ENCODE measurements around the gene TRIM49C.
"Not testable (repeated sequence)": the region's sequence is repeated elsewhere in the genome, so short reads cannot be mapped to it uniquely, and the experiment has no call there.

TRIM49C gene

GRCh38 chr11:90030806-90031205 lies at the start of gene TRIM49C:
TSS of gene TRIM49C (plus strand) at chr11:90031106. CDS start at chr11:90035212, 4,106 bp downstream.
- not testable (repeated sequence) for DNase-seq (ENCODE audit: low read depth in 2 of 2)

DNA sequence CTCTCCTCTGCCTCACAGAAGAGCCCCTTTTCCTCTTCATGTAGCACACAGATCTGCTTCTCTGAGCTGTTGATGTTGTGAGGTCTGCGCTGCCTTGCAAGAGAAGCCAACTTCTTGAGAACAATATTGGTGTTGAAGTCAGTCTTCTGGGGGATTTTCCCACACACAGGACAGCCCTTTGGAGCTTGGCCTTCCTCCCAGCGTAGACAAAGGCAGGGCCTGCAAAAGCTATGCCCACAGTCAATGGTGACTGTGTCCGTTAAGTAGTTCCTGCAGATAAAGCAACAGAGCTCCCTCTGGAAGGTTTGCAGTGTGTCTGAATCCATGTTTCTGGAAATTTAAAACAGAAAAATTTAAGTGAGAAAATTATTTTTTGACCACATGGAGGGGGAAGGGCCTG lies 6.7 kb upstream of the TRIM49C start:
- DNase-seq (ENCODE audit: low read depth in 2 of 2): not testable (repeated sequence)

- not testable (repeated sequence) for DNase-seq (ENCODE audit: low read depth in 2 of 2)
These were observed 20.8 kb downstream of the TRIM49C start for GRCh38 chr11:90051591-90052209.

DNA sequence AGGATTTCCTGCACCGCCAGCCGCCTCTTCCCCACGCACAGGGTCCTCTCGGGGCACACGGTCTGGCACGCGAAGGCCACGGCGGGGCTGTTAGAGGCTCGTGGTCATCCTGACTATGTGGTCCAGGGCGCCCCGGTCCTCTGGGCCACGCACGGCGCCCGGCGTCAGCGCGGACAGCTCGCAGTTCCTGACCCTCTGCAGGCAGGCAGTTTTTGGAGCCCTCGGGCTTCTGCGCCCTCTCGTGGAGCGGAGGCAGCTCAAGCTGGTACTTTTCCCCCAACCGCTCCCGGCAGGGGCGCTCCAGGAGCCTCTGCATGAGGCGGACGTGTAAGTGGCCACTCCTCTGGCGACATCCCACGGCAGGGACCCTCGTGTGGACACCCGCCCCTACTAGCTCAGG lies 21.4 kb downstream of the TRIM49C start:
- DNase-seq (ENCODE audit: low read depth in 2 of 2): not testable (repeated sequence)

DNA sequence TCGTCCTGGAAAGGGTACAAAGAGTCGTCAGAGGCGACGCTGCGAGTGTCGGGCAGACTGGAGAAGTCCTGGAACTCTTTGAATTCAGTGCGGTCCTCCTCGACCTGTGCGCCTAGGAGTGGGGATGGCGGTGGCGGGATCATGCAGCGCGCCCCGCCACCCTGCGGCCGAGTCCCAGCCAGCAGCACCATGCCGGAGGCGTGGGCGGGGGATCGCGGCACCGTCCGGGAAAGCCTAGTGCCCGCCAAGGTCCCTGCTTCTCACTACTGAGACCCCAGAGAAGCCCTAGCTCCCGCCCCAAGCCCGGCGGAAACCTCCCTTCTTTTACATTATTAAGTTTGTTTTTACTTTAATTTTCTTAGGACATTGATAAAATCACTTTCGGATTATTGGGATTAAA lies 22.6 kb downstream of the TRIM49C start:
- DNase-seq (ENCODE audit: low read depth in 2 of 2): not testable (repeated sequence)

GRCh38 chr11:90085650-90086049 lies 54.7 kb downstream of the TRIM49C start, which contains the start of gene UBTFL1:
TSS of gene UBTFL1 (plus strand) at chr11:90085950. CDS start at chr11:90085950, 0 bp downstream.
- not testable (repeated sequence) for DNase-seq (ENCODE audit: low read depth in 2 of 2)

DNA sequence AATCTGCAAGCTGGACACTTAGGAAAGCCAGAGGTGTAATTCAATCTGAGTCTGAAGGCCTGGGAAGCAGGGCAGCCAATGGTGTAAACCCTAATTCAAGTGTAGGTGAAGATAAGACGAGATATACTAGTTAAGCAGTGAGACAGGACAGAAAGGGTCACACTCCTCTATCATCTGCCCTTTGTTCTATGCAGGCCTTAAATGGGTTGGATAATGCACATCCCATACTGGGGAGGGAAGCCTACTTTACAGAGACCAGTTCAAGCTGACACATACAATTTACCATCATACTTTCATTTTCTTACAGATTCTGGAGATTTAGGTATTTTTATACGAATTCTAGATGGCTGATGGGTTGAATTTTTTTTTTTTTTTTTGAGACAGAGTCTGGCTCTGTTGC lies 57.8 kb downstream of the TRIM49C start:
- not testable (repeated sequence) for DNase-seq (ENCODE audit: low read depth in 2 of 2)
